ENCODE data around the gene WHAMM.

- TF ChIP-seq CTCF (tag by site-specific recombination; IDR thresholded peaks at IDR 0.05): no peak
- no peak for TF ChIP-seq ZBTB7A (tag by site-specific recombination; IDR thresholded peaks at IDR 0.05; ENCODE audit: low read depth)
Observed at GRCh38 chr15:82768414-82769054, 40.9 kb upstream of the WHAMM start.

All from HEK293 (cell line).